K562 (cell line): ENCODE results near the gene RUNDC3A. TPM values are rescaled to one million over a fixed set of nuclear protein-coding genes. Genes with fewer than 3 reads are reported as not detected.

ENCODE experiments used
- ATAC-seq: fragments of 200-7000 bp; cut with Tn5 transposase; 3 replicates; pipeline ENCODE4 v1.9.1; 2020; ENCODE audit warnings: moderate library complexity
- BruUV-seq: library from RNA; stranded (reverse); fragments of 400-500 nt; replicated peaks from 2 replicates; lab custom pipeline; 2021; lab: Mats Ljungman, UMichigan
- CTCF ChIA-PET: fragments of 300-600 bp; formaldehyde crosslinking; extraction: SDS; loops from one replicate; lab custom pipeline; 2021; ENCODE audit warnings: low intra/inter-chr PET ratio; lab: Yijun Ruan, JAX
- POLR2A ChIA-PET: fragments of 300-600, 350-650 bp; sonication (Branson Sonifier 250); formaldehyde crosslinking; extraction: SDS; loops from one replicate; lab custom pipeline; 2021; ENCODE audit warnings: antibody characterized with exemption, inconsistent platforms; lab: Yijun Ruan, JAX
- DNase-seq, 4 experiments: peaks; one replicate each; pipeline versions ENCODE4 v3.0.0 to v3.0.0-alpha.2; 2011 to 2018; ENCODE audit warnings: low spot score in 3 of 4, mixed read lengths in 3 of 4; ENCODE audit errors: extremely low read depth in 1 of 4
- FAIRE-seq: peaks from 2 replicates; lab custom pipeline; 2011; peaks lifted over from hg19 to GRCh38; lab: Jason Lieb, UNC
- H2AFZ ChIP-seq: 2 replicates; pipeline ENCODE4 v1.6.0; 2011; ENCODE audit warnings: low read depth, low read length, control low read depth, inconsistent platforms
- H3K27ac ChIP-seq: fragments of 200-600 bp; 3 replicates; pipeline ENCODE4 v1.8.0; 2011; ENCODE audit warnings: low read depth, mild to moderate bottlenecking, control low read depth, inconsistent platforms, low read length, moderate library complexity, mixed read lengths; ENCODE audit errors: extremely low read depth
- H3K27me3 ChIP-seq, 2 experiments: fragments of 300-600 bp in 1 of 2; 2 replicates in 1 of 2; 3 replicates in 1 of 2; pipeline versions ENCODE4 v1.6.0 to v1.8.0; 2011; ENCODE audit warnings: inconsistent platforms in 2 of 2, low read length in 2 of 2, mild to moderate bottlenecking in 1 of 2, mixed read lengths in 1 of 2, moderate library complexity in 1 of 2; ENCODE audit not compliant: control insufficient read depth in 2 of 2, insufficient read depth in 2 of 2
- H3K36me3 ChIP-seq: fragments of 300-600 bp; 3 replicates; pipeline ENCODE4 v1.8.0; 2011; ENCODE audit warnings: mild to moderate bottlenecking, low read length, inconsistent platforms; ENCODE audit not compliant: control insufficient read depth, insufficient read depth
- H3K4me1 ChIP-seq, 2 experiments: fragments of 200-600 bp in 1 of 2; replicated peaks in 1 of 2; 2 replicates in 1 of 2; 3 replicates in 1 of 2; pipeline versions ENCODE4 v1.5.1 to v1.8.0; 2011; ENCODE audit warnings: inconsistent platforms in 2 of 2, low read length in 2 of 2, mild to moderate bottlenecking in 1 of 2, mixed read lengths in 1 of 2, moderate library complexity in 1 of 2; ENCODE audit not compliant: control insufficient read depth in 2 of 2, insufficient read depth in 2 of 2
- H3K4me2 ChIP-seq: 2 replicates; pipeline ENCODE4 v1.6.1; 2011; ENCODE audit warnings: low read length, control low read depth, inconsistent platforms, mixed read lengths; ENCODE audit not compliant: insufficient read depth
- H3K4me3 ChIP-seq: fragments of 200-600 bp; sonication (generic), shearing (Covaris generic); 2 replicates; pipeline ENCODE4 v1.5.1; 2016; ENCODE audit warnings: control low read depth, inconsistent platforms
- H3K79me2 ChIP-seq: fragments of 200-600 bp; 3 replicates; pipeline ENCODE4 v1.8.0; 2011; ENCODE audit warnings: low read length, inconsistent platforms; ENCODE audit not compliant: control insufficient read depth, insufficient read depth
- H3K9ac ChIP-seq, 2 experiments: 2 replicates each; pipeline versions ENCODE4 v1.6.0 to v1.6.1; 2011; ENCODE audit warnings: low read depth in 2 of 2, low read length in 2 of 2, control low read depth in 1 of 2, inconsistent platforms in 1 of 2, mild to moderate bottlenecking in 1 of 2, mixed read lengths in 1 of 2; ENCODE audit not compliant: insufficient read depth in 1 of 2
- H3K9me1 ChIP-seq: one replicate; pipeline ENCODE4 v1.6.0; 2011; ENCODE audit warnings: inconsistent platforms, mild to moderate bottlenecking, low read length, moderate library complexity; ENCODE audit not compliant: control insufficient read depth, insufficient read depth
- H3K9me3 ChIP-seq: replicated peaks from 2 replicates; pipeline ENCODE4 v1.5.1; 2011; ENCODE audit warnings: low read depth, low read length, inconsistent platforms; ENCODE audit not compliant: control insufficient read depth, insufficient read depth
- H4K20me1 ChIP-seq: replicated peaks from 2 replicates; pipeline ENCODE4 v1.6.1; 2011; ENCODE audit warnings: low read length, inconsistent platforms, mixed read lengths; ENCODE audit not compliant: control insufficient read depth, insufficient read depth
- PATZ1 ChIP-seq: fragments of 250-450 bp; sonication (Bioruptor Pico); IDR thresholded peaks from 2 replicates; pipeline ENCODE4 v1.5.0; 2020; ENCODE audit warnings: mild to moderate bottlenecking, borderline replicate concordance
- WGBS: fragments of 100-300 bp; shearing (Covaris generic); methylation state at CpG from one replicate; pipeline ENCODE4 v1.1.6; 2016; ENCODE audit warnings: low coverage, mixed read lengths; ENCODE audit not compliant: insufficient coverage; ENCODE audit errors: missing lambda C conversion rate; 5-methylcytosine and 5-hydroxymethylcytosine counted together
- in situ Hi-C: fragments of 300-500 bp; cut with MboI; formaldehyde crosslinking; loops from 4 replicates; pipeline ENCODE4 v1.15.0; 2018; ENCODE audit warnings: inconsistent platforms, mixed read lengths
- intact Hi-C: fragments of 100-400 bp; cut with micrococcal nuclease; formaldehyde crosslinking; loops from 2 replicates; pipeline ENCODE4 v1.14.2; 2022
- polyA plus RNA-seq, 8 experiments: library from polyadenylated mRNA; depleted of rRNA in 4 of 8; stranded (reverse) in 5 of 8; unstranded in 3 of 8; fragments of >200 nt; fragmentation: Nextera tagmentation in 2 of 8; fragmentation: Illumina TruSeq in 1 of 8; extraction: Ambion mirVana in 2 of 8; extraction: Trizol in 1 of 8; gene quantifications; 2 replicates each; pipeline versions ENCODE4 v1.2.1 to v1.2.3, GENCODE V29; 2011 to 2014; ENCODE audit warnings: inconsistent platforms in 1 of 8, missing spikeins in 1 of 8
- total RNA-seq, 7 experiments: library from RNA; depleted of rRNA in 6 of 7; stranded (reverse); fragments of >200 nt in 6 of 7; fragmentation: Illumina TruSeq in 2 of 7; extraction: Trizol in 2 of 7; gene quantifications; 2 replicates each; pipeline versions ENCODE4 v1.2.1 to v1.2.3, GENCODE V29; 2011 to 2021; ENCODE audit warnings: low replicate concordance in 1 of 7

Gene RUNDC3A
- total and polyA plus RNA-seq, 9 of the 15 experiments (the other 6 are each of a cell fraction or from before 2014, with no cell fraction given), result not detected

- BruUV-seq, result no TSS peak
- H3K27me3 ChIP-seq, result peaks cover 7 to 29% of the 10 kb centered on the region in 2 experiments; a peak in 4 of 5 replicates
- no peak for FAIRE-seq
- no peaks in the 10 kb centered on the region for H3K9me3 ChIP-seq
- H3K27ac ChIP-seq, result no peak overlapping the region
- H4K20me1 ChIP-seq, result no peaks in the 10 kb centered on the region; the same call in 1 of the 2 replicates
- intact Hi-C loops (no loop called here), in situ Hi-C loops (no loop called here)
- no peak overlapping the region for H3K4me2 ChIP-seq
- CTCF ChIA-PET, result no interaction called here
- no peaks in the 10 kb centered on the region for H3K79me2 ChIP-seq
- no peak for TF ChIP-seq PATZ1 (CRISPR knock-in tag)
- no peak for DNase-seq
- peaks cover 0 to 23% of the 10 kb centered on the region in 2 experiments; a peak in 4 of 5 replicates for H3K4me1 ChIP-seq
- WGBS, result 8% methylated on average over 23 of the region's 26 CpGs
- H3K4me3 ChIP-seq, result no peak overlapping the region
- no peak overlapping the region for H2AFZ ChIP-seq
- H3K36me3 ChIP-seq, result no peaks in the 10 kb centered on the region
- H3K9ac ChIP-seq, result no peak overlapping the region
- ATAC-seq, result peak; percentile 38
- POLR2A ChIA-PET, result interaction anchor here (0.6 to 1.0 kb wide), 4 partner anchors 11 to 357 kb away, joined by 3 to 6 read pairs (median 4); no protein-coding TSS in a partner anchor
- no peaks in the 10 kb centered on the region for H3K9me1 ChIP-seq
These were observed 814 bp upstream of the RUNDC3A start for GRCh38 chr17:44307387-44308186.
